Mucosa of stomach (tissue), 1 donor: Measurements from ENCODE around the gene GRM4.

Source experiments
- H3K27me3 ChIP-seq: one replicate; pipeline ENCODE4 v1.7.0; 2013; ENCODE audit warnings: mild to moderate bottlenecking, low read length; ENCODE audit not compliant: control insufficient read depth, insufficient read depth
- H3K36me3 ChIP-seq: one replicate; pipeline ENCODE4 v1.7.0; 2013; ENCODE audit warnings: low read length; ENCODE audit not compliant: control insufficient read depth, insufficient read depth
- H3K4me1 ChIP-seq: one replicate; pipeline ENCODE4 v1.7.0; 2013; ENCODE audit warnings: mild to moderate bottlenecking, low read length; ENCODE audit not compliant: control insufficient read depth, insufficient read depth
- H3K4me3 ChIP-seq: one replicate; pipeline ENCODE4 v1.7.0; 2013; ENCODE audit warnings: low read length
- H3K9ac ChIP-seq: one replicate; pipeline ENCODE4 v1.7.0; 2013; ENCODE audit warnings: mild to moderate bottlenecking, low read length, moderate library complexity
- H3K9me3 ChIP-seq: one replicate; pipeline ENCODE4 v1.7.0; 2013; ENCODE audit warnings: mild to moderate bottlenecking, low read length, moderate library complexity; ENCODE audit not compliant: control insufficient read depth
- donor health status: Pancreatic carcinoma.

The GRM4 gene

GRCh38 chr6:33984466-33985312, 161.2 kb downstream of the GRM4 start:
- H3K36me3 ChIP-seq = no peaks in the 10 kb centered on the region
- no peak overlapping the region for H3K4me3 ChIP-seq
- H3K4me1 ChIP-seq = peaks cover 30% of the 10 kb centered on the region
- H3K9ac ChIP-seq = no peak overlapping the region
- H3K9me3 ChIP-seq = no peaks in the 10 kb centered on the region
- no peaks in the 10 kb centered on the region for H3K27me3 ChIP-seq

GRCh38 chr6:33983721-33984465, 162.0 kb downstream of the GRM4 start:
- no peaks in the 10 kb centered on the region for H3K9me3 ChIP-seq
- H3K27me3 ChIP-seq = no peaks in the 10 kb centered on the region
- H3K9ac ChIP-seq = peak overlapping the region; percentile 22
- H3K4me3 ChIP-seq = no peak overlapping the region
- peaks cover 26% of the 10 kb centered on the region for H3K4me1 ChIP-seq
- H3K36me3 ChIP-seq = no peaks in the 10 kb centered on the region

- Histone ChIP-seq H3K27me3 (no peaks in the 10 kb centered on the region), H3K9ac (peak overlapping the region; percentile 22), H3K9me3 (no peaks in the 10 kb centered on the region), H3K4me1 (peaks cover 20% of the 10 kb centered on the region), H3K36me3 (no peaks in the 10 kb centered on the region), H3K4me3 (no peak overlapping the region)
Measured at GRCh38 chr6:33983109-33983716, 162.7 kb downstream of the GRM4 start.

GRCh38 chr6:33981861-33982260, 164.0 kb downstream of the GRM4 start:
- Histone ChIP-seq H3K4me1 (peaks cover 12% of the 10 kb centered on the region), H3K4me3 (no peak overlapping the region), H3K9ac (no peak overlapping the region), H3K9me3 (no peaks in the 10 kb centered on the region), H3K27me3 (peaks cover 2% of the 10 kb centered on the region), H3K36me3 (no peaks in the 10 kb centered on the region)

- H3K4me1 ChIP-seq = peaks cover 12% of the 10 kb centered on the region
- no peak overlapping the region for H3K4me3 ChIP-seq
- H3K36me3 ChIP-seq = no peaks in the 10 kb centered on the region
- peaks cover 6% of the 10 kb centered on the region for H3K27me3 ChIP-seq
- no peak overlapping the region for H3K9ac ChIP-seq
- H3K9me3 ChIP-seq = no peaks in the 10 kb centered on the region
Measured at GRCh38 chr6:33981421-33981820, 164.5 kb downstream of the GRM4 start.

GRCh38 chr6:33980176-33981175, 165.4 kb downstream of the GRM4 start:
- H3K9me3 ChIP-seq = no peaks in the 10 kb centered on the region
- H3K27me3 ChIP-seq = peaks cover 15% of the 10 kb centered on the region
- no peaks in the 10 kb centered on the region for H3K36me3 ChIP-seq
- peaks cover 12% of the 10 kb centered on the region for H3K4me1 ChIP-seq
- H3K9ac ChIP-seq = no peak overlapping the region
- no peak overlapping the region for H3K4me3 ChIP-seq

GRCh38 chr6:33979750-33980149, 166.1 kb downstream of the GRM4 start:
- no peaks in the 10 kb centered on the region for H3K9me3 ChIP-seq
- H3K27me3 ChIP-seq = peaks cover 15% of the 10 kb centered on the region
- H3K4me3 ChIP-seq = no peak overlapping the region
- peaks cover 12% of the 10 kb centered on the region for H3K4me1 ChIP-seq
- no peaks in the 10 kb centered on the region for H3K36me3 ChIP-seq
- no peak overlapping the region for H3K9ac ChIP-seq

- Histone ChIP-seq H3K4me1 (peaks cover 10% of the 10 kb centered on the region), H3K9me3 (no peaks in the 10 kb centered on the region), H3K27me3 (peaks cover 15% of the 10 kb centered on the region), H3K4me3 (no peak overlapping the region), H3K9ac (no peak overlapping the region), H3K36me3 (no peaks in the 10 kb centered on the region)
Measured at GRCh38 chr6:33978412-33979150, 167.3 kb downstream of the GRM4 start.

GRCh38 chr6:33977606-33978411, 168.1 kb downstream of the GRM4 start:
- Histone ChIP-seq H3K9ac (no peak overlapping the region), H3K4me3 (no peak overlapping the region), H3K4me1 (peaks cover 2% of the 10 kb centered on the region), H3K36me3 (no peaks in the 10 kb centered on the region), H3K9me3 (no peaks in the 10 kb centered on the region), H3K27me3 (peaks cover 15% of the 10 kb centered on the region)

GRCh38 chr6:33976437-33977360, 169.2 kb downstream of the GRM4 start:
- H3K9ac ChIP-seq = no peak overlapping the region
- H3K4me1 ChIP-seq = no peaks in the 10 kb centered on the region
- no peaks in the 10 kb centered on the region for H3K9me3 ChIP-seq
- H3K4me3 ChIP-seq = no peak overlapping the region
- peaks cover 15% of the 10 kb centered on the region for H3K27me3 ChIP-seq
- no peaks in the 10 kb centered on the region for H3K36me3 ChIP-seq
